Measurements from ENCODE around the gene PARP11. TPM values are rescaled to one million over a fixed set of nuclear protein-coding genes. Genes with fewer than 3 reads are reported as not detected.

PARP11 gene
- total RNA-seq, 2 experiments from 2014 or later: 19.7 to 22.3 TPM

GRCh38 chr12:3920351-3921150 is 47.4 kb upstream of the PARP11 start:
- Mint-ChIP-seq H3K36me3 (ENCODE audit: low read depth) (no peaks in the 10 kb centered on the region), H3K27me3 (no peaks in the 10 kb centered on the region), H3K4me3 (no peak overlapping the region), H3K27ac (no peak overlapping the region), H3K4me1 (ENCODE audit: low read depth) (peaks cover 16% of the 10 kb centered on the region), H3K9me3 (no peaks in the 10 kb centered on the region)
- intact Hi-C loops (cut with micrococcal nuclease): no loop called here
- CTCF ChIA-PET: no interaction called here
- TF ChIP-seq CTCF (IDR thresholded peaks at IDR 0.05): no peak
- ATAC-seq: no peak
- POLR2A ChIA-PET: no interaction called here
- no peak for DNase-seq

- peak; percentile 86 for ATAC-seq
- POLR2A ChIA-PET: interaction anchor here (0.8 to 1.7 kb wide), 2 partner anchors 9 to 13 kb away, joined by 3 to 6 read pairs; no protein-coding TSS in a partner anchor
- TF ChIP-seq CTCF (IDR thresholded peaks at IDR 0.05): no peak
- peaks cover 17% of the 10 kb centered on the region for H3K36me3 Mint-ChIP-seq (ENCODE audit: low read depth)
- intact Hi-C loops (cut with micrococcal nuclease): no loop called here
- CTCF ChIA-PET: interaction anchor here (2.6 kb wide), 1 partner anchor 28 kb away, joined by 13 read pairs; no protein-coding TSS in a partner anchor
- peaks cover 16% of the 10 kb centered on the region for H3K9me3 Mint-ChIP-seq
- peaks cover 14% of the 10 kb centered on the region for H3K4me1 Mint-ChIP-seq (ENCODE audit: low read depth)
- DNase-seq: peak; percentile 55
- no peaks in the 10 kb centered on the region for H3K27me3 Mint-ChIP-seq
- no peak overlapping the region for H3K4me3 Mint-ChIP-seq
- peak overlapping the region; percentile 50 for H3K27ac Mint-ChIP-seq
Observed at GRCh38 chr12:3913278-3913677, 40.1 kb upstream of the PARP11 start.

GRCh38 chr12:3912863-3913262 is 39.7 kb upstream of the PARP11 start:
- ATAC-seq (no peak), DNase-seq (no peak)
- peaks cover 17% of the 10 kb centered on the region for H3K4me1 Mint-ChIP-seq (ENCODE audit: low read depth)
- no peak overlapping the region for H3K4me3 Mint-ChIP-seq
- H3K36me3 Mint-ChIP-seq (ENCODE audit: low read depth): peaks cover 17% of the 10 kb centered on the region
- ChIA-PET CTCF (interaction anchor here (1.1 to 2.6 kb wide), 2 partner anchors 21 to 27 kb away, joined by 3 to 13 read pairs; no protein-coding TSS in a partner anchor), POLR2A (interaction anchor here (0.8 to 1.7 kb wide), 2 partner anchors 9 to 13 kb away, joined by 3 to 6 read pairs; no protein-coding TSS in a partner anchor)
- peaks cover 16% of the 10 kb centered on the region for H3K9me3 Mint-ChIP-seq
- intact Hi-C loops (cut with micrococcal nuclease): no loop called here
- peak overlapping the region; percentile 50 for H3K27ac Mint-ChIP-seq
- TF ChIP-seq CTCF (IDR thresholded peaks at IDR 0.05): no peak
- no peaks in the 10 kb centered on the region for H3K27me3 Mint-ChIP-seq

- CTCF ChIA-PET: interaction anchor here (1.1 to 2.6 kb wide), 2 partner anchors 23 to 26 kb away, joined by 3 to 13 read pairs; no protein-coding TSS in a partner anchor
- H3K4me3 Mint-ChIP-seq: no peak overlapping the region
- DNase-seq: no peak
- no peak overlapping the region for H3K27ac Mint-ChIP-seq
- H3K36me3 Mint-ChIP-seq (ENCODE audit: low read depth): peaks cover 19% of the 10 kb centered on the region
- peaks cover 16% of the 10 kb centered on the region for H3K9me3 Mint-ChIP-seq
- no peak for TF ChIP-seq CTCF (IDR thresholded peaks at IDR 0.05)
- intact Hi-C loops (cut with micrococcal nuclease): no loop called here
- no peaks in the 10 kb centered on the region for H3K27me3 Mint-ChIP-seq
- H3K4me1 Mint-ChIP-seq (ENCODE audit: low read depth): peaks cover 25% of the 10 kb centered on the region
- no peak for ATAC-seq
- POLR2A ChIA-PET: no interaction called here
Observed at GRCh38 chr12:3911409-3911808, 38.2 kb upstream of the PARP11 start.

GRCh38 chr12:3905664-3906063 is 32.5 kb upstream of the PARP11 start:
- peaks cover 11% of the 10 kb centered on the region for H3K36me3 Mint-ChIP-seq (ENCODE audit: low read depth)
- no peaks in the 10 kb centered on the region for H3K27me3 Mint-ChIP-seq
- intact Hi-C loops (cut with micrococcal nuclease): no loop called here
- ATAC-seq (peak; percentile 66), DNase-seq (peak; percentile 21)
- H3K4me1 Mint-ChIP-seq (ENCODE audit: low read depth): peaks cover 26% of the 10 kb centered on the region
- H3K9me3 Mint-ChIP-seq: peaks cover 4% of the 10 kb centered on the region
- peak overlapping the region; percentile 82 for H3K27ac Mint-ChIP-seq
- TF ChIP-seq CTCF (IDR thresholded peaks at IDR 0.05): no peak
- ChIA-PET CTCF (interaction anchor here (1.4 to 3.2 kb wide), 3 partner anchors 18 to 57 kb away, joined by 4 to 10 read pairs (median 7); no protein-coding TSS in a partner anchor), POLR2A (interaction anchor here (0.8 to 2.3 kb wide), 3 partner anchors 13 to 371 kb away, joined by 3 to 5 read pairs (median 3); no protein-coding TSS in a partner anchor)
- peak overlapping the region; percentile 73 for H3K4me3 Mint-ChIP-seq
